Measurements from ENCODE around the gene PDE4D. TPM values are rescaled to one million over a fixed set of nuclear protein-coding genes. Genes with fewer than 3 reads are reported as not detected.

Gene PDE4D
- total RNA-seq, 1 donor from 2014 or later = 2.3 TPM

DNA sequence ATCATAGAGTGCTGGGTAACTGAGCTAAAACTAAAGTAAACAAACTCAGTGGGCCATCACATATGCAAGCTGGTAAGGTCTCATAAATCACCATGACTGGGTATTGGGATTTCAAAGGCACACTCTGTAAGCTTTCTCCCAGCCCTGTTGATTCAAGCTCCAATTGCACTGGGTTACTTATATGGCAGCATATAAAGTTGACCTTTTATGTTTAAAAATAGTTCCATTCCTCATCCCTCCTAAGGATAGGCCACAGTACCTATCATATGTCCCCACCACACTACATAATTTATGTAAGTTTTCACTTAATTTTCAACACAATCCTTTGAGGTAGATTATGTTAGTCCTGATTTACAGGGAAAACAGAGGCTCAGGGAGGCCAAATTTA is 872.2 kb downstream of the PDE4D start:
- Mint-ChIP-seq H3K9me3 (no peaks in the 10 kb centered on the region), H3K36me3 (peaks cover 3% of the 10 kb centered on the region), H3K27ac (no peak overlapping the region), H3K27me3 (ENCODE audit: insufficient read depth, low read depth) (peaks cover 2% of the 10 kb centered on the region), H3K4me1 (peaks cover 4% of the 10 kb centered on the region), H3K4me3 (no peak overlapping the region)
- Histone ChIP-seq H3K4me2 (no peak overlapping the region), H4K20me1 (ENCODE audit: low read depth) (no peaks in the 10 kb centered on the region), H3K4me3 (no peak overlapping the region), H3K36me3 (no peaks in the 10 kb centered on the region), H3K27me3 (no peaks in the 10 kb centered on the region), H3K9ac (no peak overlapping the region), H3F3A (ENCODE audit: low read depth) (no peaks in the 10 kb centered on the region), H3K27ac (no peak overlapping the region), H3K4me1 (no peaks in the 10 kb centered on the region), H2AFZ (replicated peaks) (no peak overlapping the region), H3K79me2 (ENCODE audit: low read depth) (no peaks in the 10 kb centered on the region), H3K9me3 (ENCODE audit: low read depth) (no peaks in the 10 kb centered on the region)
- no peak for DNase-seq (ENCODE audit: low spot score)
- TF ChIP-seq EZH2 (IDR thresholded peaks at IDR 0.05) (no peak), EZH2phosphoT487 (IDR thresholded peaks at IDR 0.05) (no peak)
- TF ChIP-seq, protein P1, sequence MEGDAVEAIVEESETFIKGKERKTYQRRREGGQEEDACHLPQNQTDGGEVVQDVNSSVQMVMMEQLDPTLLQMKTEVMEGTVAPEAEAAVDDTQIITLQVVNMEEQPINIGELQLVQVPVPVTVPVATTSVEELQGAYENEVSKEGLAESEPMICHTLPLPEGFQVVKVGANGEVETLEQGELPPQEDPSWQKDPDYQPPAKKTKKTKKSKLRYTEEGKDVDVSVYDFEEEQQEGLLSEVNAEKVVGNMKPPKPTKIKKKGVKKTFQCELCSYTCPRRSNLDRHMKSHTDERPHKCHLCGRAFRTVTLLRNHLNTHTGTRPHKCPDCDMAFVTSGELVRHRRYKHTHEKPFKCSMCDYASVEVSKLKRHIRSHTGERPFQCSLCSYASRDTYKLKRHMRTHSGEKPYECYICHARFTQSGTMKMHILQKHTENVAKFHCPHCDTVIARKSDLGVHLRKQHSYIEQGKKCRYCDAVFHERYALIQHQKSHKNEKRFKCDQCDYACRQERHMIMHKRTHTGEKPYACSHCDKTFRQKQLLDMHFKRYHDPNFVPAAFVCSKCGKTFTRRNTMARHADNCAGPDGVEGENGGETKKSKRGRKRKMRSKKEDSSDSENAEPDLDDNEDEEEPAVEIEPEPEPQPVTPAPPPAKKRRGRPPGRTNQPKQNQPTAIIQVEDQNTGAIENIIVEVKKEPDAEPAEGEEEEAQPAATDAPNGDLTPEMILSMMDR (IDR thresholded peaks at IDR 0.05) = no peak

DNA sequence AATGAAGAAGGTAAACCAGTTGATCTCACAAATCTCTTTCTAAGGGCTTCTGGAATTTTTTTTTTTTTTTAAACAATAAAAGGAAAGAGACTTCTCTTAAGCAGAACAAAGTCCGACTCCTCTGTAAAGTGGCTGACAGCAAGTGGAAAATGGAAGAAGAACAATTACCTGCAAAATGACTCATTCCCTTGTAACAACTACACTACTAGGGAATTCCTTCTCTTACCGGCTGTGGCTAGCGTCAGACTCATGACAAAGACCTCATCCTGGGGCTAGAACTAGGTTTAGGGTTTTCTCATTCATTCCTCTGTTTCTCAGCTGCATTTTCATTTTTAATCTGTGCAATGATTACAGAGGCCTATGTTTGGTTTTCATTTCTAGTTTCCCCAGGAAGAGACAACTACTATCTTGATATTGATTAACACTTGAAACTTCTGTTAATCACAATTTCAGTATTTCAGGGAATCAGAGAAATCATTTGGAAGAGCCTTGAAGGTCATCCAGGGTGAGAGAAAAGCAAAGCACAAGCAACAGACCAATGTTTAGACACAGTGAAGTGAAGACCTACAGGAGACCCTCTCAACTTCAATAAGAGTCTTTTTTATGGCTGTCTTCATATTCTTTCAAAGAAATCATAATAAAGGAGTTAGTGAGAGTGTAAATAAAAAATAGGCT is 872.8 kb downstream of the PDE4D start:
- Mint-ChIP-seq H3K27me3 (ENCODE audit: insufficient read depth, low read depth) (peaks cover 2% of the 10 kb centered on the region), H3K27ac (no peak overlapping the region), H3K36me3 (peaks cover 3% of the 10 kb centered on the region), H3K4me1 (peaks cover 4% of the 10 kb centered on the region), H3K4me3 (no peak overlapping the region), H3K9me3 (no peaks in the 10 kb centered on the region)
- no peaks in the 10 kb centered on the region for H3K4me1 ChIP-seq
- no peaks in the 10 kb centered on the region for H4K20me1 ChIP-seq (ENCODE audit: low read depth)
- no peaks in the 10 kb centered on the region for H3K9me3 ChIP-seq (ENCODE audit: low read depth)
- H3K4me2 ChIP-seq = no peak overlapping the region
- TF ChIP-seq EZH2phosphoT487 (IDR thresholded peaks at IDR 0.05) (no peak), EZH2 (IDR thresholded peaks at IDR 0.05) (no peak)
- TF ChIP-seq, protein P1 (IDR thresholded peaks at IDR 0.05) = no peak
- no peaks in the 10 kb centered on the region for H3F3A ChIP-seq (ENCODE audit: low read depth)
- no peak for DNase-seq (ENCODE audit: low spot score)
- no peaks in the 10 kb centered on the region for H3K36me3 ChIP-seq
- H3K9ac ChIP-seq = no peak overlapping the region
- no peak overlapping the region for H3K4me3 ChIP-seq
- H3K27ac ChIP-seq = no peak overlapping the region
- no peaks in the 10 kb centered on the region for H3K27me3 ChIP-seq
- no peaks in the 10 kb centered on the region for H3K79me2 ChIP-seq (ENCODE audit: low read depth)
- H2AFZ ChIP-seq (replicated peaks) = no peak overlapping the region

DNA sequence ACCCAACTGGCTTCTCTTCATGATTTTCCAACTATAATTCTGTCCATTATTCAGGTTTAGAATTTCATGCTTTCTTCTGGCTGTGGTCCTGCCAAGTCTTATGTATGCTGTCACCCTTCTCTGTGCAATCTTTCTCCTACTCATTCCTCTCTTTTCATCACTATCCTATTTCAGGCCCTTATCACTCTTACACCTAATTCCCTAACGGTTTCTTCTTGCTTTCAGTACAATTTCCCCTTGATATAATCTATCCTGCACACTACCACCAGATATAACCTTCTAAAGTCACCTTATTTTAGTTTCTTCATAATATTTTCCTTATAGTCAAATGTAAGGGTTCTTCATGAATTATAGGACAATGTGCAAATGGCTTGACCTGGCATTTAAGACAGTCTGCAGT is 874.4 kb downstream of the PDE4D start:
- Mint-ChIP-seq H3K4me3 (no peak overlapping the region), H3K27ac (no peak overlapping the region), H3K27me3 (ENCODE audit: insufficient read depth, low read depth) (peaks cover 2% of the 10 kb centered on the region), H3K36me3 (peaks cover 3% of the 10 kb centered on the region), H3K9me3 (peaks cover 2% of the 10 kb centered on the region), H3K4me1 (peaks cover 4% of the 10 kb centered on the region)
- Histone ChIP-seq H3K9ac (no peak overlapping the region), H3F3A (ENCODE audit: low read depth) (no peaks in the 10 kb centered on the region), H3K4me1 (no peaks in the 10 kb centered on the region), H3K4me3 (no peak overlapping the region), H3K79me2 (ENCODE audit: low read depth) (no peaks in the 10 kb centered on the region), H3K4me2 (no peak overlapping the region), H3K36me3 (no peaks in the 10 kb centered on the region), H2AFZ (replicated peaks) (no peak overlapping the region), H4K20me1 (ENCODE audit: low read depth) (no peaks in the 10 kb centered on the region), H3K27me3 (no peaks in the 10 kb centered on the region), H3K9me3 (ENCODE audit: low read depth) (no peaks in the 10 kb centered on the region), H3K27ac (no peak overlapping the region)
- no peak for DNase-seq (ENCODE audit: low spot score)
- TF ChIP-seq EZH2phosphoT487 (IDR thresholded peaks at IDR 0.05) (no peak), EZH2 (IDR thresholded peaks at IDR 0.05) (no peak)
- TF ChIP-seq, protein P1 (IDR thresholded peaks at IDR 0.05) = no peak

Measured in neural progenitor cell (in vitro differentiated cells).